ENCODE results near the gene KIF3A. TPM values are rescaled to one million over a fixed set of nuclear protein-coding genes. Genes with fewer than 3 reads are reported as not detected.
"Not testable (repeated sequence)": the region's sequence is repeated elsewhere in the genome, so short reads cannot be mapped to it uniquely, and the experiment has no call there.

The KIF3A gene
- total RNA-seq, 2 donors from 2014 or later: 9.0 to 12.7 TPM

DNA sequence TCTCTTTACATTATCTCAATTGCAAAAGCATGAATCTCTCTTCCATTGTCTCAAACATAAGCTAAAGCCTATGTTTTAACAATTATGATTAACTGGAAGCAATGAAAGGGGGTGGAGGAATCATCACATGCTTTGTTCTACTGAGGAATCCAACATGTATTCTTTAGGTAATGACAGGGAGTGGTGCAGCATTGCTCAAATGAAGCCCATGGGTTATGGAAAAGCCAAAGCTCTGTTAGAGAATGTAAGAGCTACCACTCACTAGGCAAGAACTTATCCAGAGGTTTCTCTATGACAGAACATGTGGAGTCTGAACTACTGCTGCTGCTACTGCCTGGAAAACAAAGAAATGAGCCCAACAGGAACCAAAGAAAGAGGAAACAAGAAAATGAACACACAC, 28.7 kb downstream of the KIF3A start:
- H3K9me3 Mint-ChIP-seq: no peaks in the 10 kb centered on the region
- DNase-seq (ENCODE audit: low spot score in 2 of 2) (no peak), ATAC-seq (no peak)
- H3K36me3 Mint-ChIP-seq: peaks cover 0 to under 1% of the 10 kb centered on the region in 2 donors
- H3K27ac Mint-ChIP-seq: no peak overlapping the region

GRCh38 chr5:132704875-132705274, 32.5 kb downstream of the KIF3A start:
- Mint-ChIP-seq H3K27ac (no peak overlapping the region), H3K9me3 (no peaks in the 10 kb centered on the region), H3K36me3 (peaks cover 3 to 10% of the 10 kb centered on the region in 2 donors)
- DNase-seq (ENCODE audit: low spot score in 2 of 2): no peak
- no peak for ATAC-seq

- peaks cover 14 to 17% of the 10 kb centered on the region in 2 donors for H3K36me3 Mint-ChIP-seq
- DNase-seq (ENCODE audit: low spot score in 2 of 2) (no peak), ATAC-seq (no peak)
- H3K27ac Mint-ChIP-seq: no peak overlapping the region
- no peaks in the 10 kb centered on the region for H3K9me3 Mint-ChIP-seq
These were observed 41.4 kb downstream of the KIF3A start for GRCh38 chr5:132695956-132696355.

GRCh38 chr5:132692632-132692967, 44.7 kb downstream of the KIF3A start:
- H3K36me3 Mint-ChIP-seq: peaks cover 4 to 6% of the 10 kb centered on the region in 2 donors
- no peak for DNase-seq (ENCODE audit: low spot score in 2 of 2)
- ATAC-seq: no peak
- H3K27ac Mint-ChIP-seq: no peak overlapping the region
- no peaks in the 10 kb centered on the region for H3K9me3 Mint-ChIP-seq

GRCh38 chr5:132691755-132692631, 45.4 kb downstream of the KIF3A start:
- not testable (repeated sequence) for H3K36me3 Mint-ChIP-seq; H3K9me3 Mint-ChIP-seq; DNase-seq (ENCODE audit: low spot score in 2 of 2); ATAC-seq; H3K27ac Mint-ChIP-seq

DNA sequence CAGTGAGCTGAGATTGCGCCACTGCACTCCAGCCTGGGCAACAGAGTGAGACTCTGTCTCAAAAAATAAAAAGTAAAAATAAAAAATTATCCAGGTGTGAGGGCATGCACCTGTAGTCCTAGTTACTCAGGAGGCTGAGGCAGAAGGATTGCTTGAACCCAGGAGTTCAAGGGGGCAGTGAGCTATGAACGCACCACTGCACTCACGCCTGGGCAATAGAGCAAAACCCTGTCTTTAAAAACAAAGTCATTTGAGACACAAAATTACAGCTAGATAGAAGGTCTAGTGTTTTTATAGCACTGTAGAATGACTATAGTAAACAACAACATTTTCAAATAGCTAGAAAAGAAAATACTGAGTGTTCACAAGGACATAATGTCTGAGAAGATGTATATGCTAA, 47.2 kb downstream of the KIF3A start:
- Mint-ChIP-seq H3K27ac (no peak overlapping the region), H3K36me3 (peaks cover 4 to 6% of the 10 kb centered on the region in 2 donors), H3K9me3 (no peaks in the 10 kb centered on the region)
- no peak for DNase-seq (ENCODE audit: low spot score in 2 of 2)
- no peak for ATAC-seq

- Mint-ChIP-seq H3K27ac (no peak overlapping the region), H3K36me3 (peaks cover 4 to 6% of the 10 kb centered on the region in 2 donors), H3K9me3 (no peaks in the 10 kb centered on the region)
- ATAC-seq (no peak), DNase-seq (ENCODE audit: low spot score in 2 of 2) (no peak)
These were observed 47.8 kb downstream of the KIF3A start for GRCh38 chr5:132689513-132689912.

DNA sequence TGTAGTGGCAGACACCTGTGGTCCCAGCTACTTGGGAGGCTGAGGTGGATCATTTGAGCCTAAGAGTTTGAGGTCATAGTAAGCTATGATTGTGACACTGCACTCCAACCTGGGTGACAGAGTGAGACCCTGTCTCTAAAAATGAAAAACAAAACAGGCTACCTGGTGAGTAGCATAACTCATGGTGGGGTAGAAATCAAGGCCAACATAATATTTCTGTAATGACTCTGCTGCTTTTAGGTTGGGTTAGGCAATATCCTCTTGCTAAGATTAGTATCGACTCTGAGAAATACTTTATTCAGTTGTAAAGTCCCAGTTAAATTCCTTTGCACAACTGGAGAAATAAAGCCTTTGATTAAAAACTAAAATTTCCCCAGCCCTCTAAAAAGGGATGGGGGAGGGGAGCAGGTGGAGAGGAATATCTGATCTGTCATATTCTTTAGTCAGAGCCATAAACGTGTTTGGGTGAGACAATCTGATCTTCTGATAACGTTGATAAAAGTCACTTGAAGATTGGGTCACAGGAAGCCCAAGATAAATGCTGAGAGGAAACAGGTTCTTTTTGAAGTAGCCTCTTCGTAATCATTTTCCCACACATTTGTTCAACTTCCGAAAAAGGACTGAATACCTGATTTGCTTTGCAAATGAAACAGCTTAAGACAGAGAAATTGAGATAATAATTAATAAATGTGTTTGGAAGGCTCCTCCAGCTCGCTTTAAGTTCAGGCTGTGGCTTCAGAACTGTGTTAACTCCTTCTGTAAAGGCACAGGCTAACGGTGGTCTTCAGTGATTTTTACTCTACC, 48.6 kb downstream of the KIF3A start:
- Mint-ChIP-seq H3K27ac (peak overlapping the region; percentile 24 to 64), H3K9me3 (no peaks in the 10 kb centered on the region), H3K36me3 (peaks cover 4 to 6% of the 10 kb centered on the region in 2 donors)
- DNase-seq (ENCODE audit: low spot score in 2 of 2) (no peak), ATAC-seq (peak; percentile 72 to 79)

GRCh38 chr5:132687995-132688394, 49.4 kb downstream of the KIF3A start:
- H3K36me3 Mint-ChIP-seq: peaks cover 4 to 6% of the 10 kb centered on the region in 2 donors
- H3K27ac Mint-ChIP-seq: peak overlapping the region; percentile 61 to 64
- no peaks in the 10 kb centered on the region for H3K9me3 Mint-ChIP-seq
- DNase-seq (ENCODE audit: low spot score in 2 of 2): no peak
- ATAC-seq: peak; percentile 72 to 84

DNA sequence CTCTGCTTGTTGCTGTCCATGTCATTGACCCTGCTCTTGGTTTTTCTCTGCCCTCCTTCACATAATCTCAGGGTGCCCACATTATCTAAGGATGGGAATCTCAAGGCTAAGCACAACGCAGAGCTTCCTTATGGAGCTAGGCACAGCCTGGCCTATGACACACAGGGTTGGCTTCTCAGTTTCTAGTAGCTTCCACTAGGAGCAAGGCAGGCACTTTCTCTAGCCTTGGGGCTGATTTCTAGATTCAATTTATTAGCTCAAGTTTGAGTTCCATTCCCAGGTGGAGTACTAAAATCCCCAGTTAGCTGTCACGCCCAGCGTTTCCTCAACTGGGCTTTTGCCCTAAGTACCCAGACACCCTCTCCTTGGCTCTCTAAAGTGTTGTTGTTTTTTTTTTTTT, 51.2 kb downstream of the KIF3A start:
- H3K27ac Mint-ChIP-seq: no peak overlapping the region
- DNase-seq (ENCODE audit: low spot score in 2 of 2): no peak
- no peaks in the 10 kb centered on the region for H3K9me3 Mint-ChIP-seq
- ATAC-seq: no peak
- H3K36me3 Mint-ChIP-seq: no peaks in the 10 kb centered on the region

GRCh38 chr5:132684922-132685720, 52.2 kb downstream of the KIF3A start:
- H3K9me3 Mint-ChIP-seq: no peaks in the 10 kb centered on the region
- peak; percentile 4 to 67 for ATAC-seq
- DNase-seq (ENCODE audit: low spot score in 2 of 2): peak in 1 of 2 donors; percentile 41
- no peaks in the 10 kb centered on the region for H3K36me3 Mint-ChIP-seq
- H3K27ac Mint-ChIP-seq: no peak overlapping the region

- ATAC-seq: no peak
- no peaks in the 10 kb centered on the region for H3K9me3 Mint-ChIP-seq
- H3K36me3 Mint-ChIP-seq: no peaks in the 10 kb centered on the region
- no peak overlapping the region for H3K27ac Mint-ChIP-seq
- no peak for DNase-seq (ENCODE audit: low spot score in 2 of 2)
These were observed 52.9 kb downstream of the KIF3A start for GRCh38 chr5:132684491-132684890.

GRCh38 chr5:132681983-132682382, 55.4 kb downstream of the KIF3A start:
- Mint-ChIP-seq H3K27ac (no peak overlapping the region), H3K36me3 (no peaks in the 10 kb centered on the region), H3K9me3 (no peaks in the 10 kb centered on the region)
- DNase-seq (ENCODE audit: low spot score in 2 of 2) (no peak), ATAC-seq (no peak)

- Mint-ChIP-seq H3K9me3 (no peaks in the 10 kb centered on the region), H3K36me3 (no peaks in the 10 kb centered on the region), H3K27ac (no peak overlapping the region)
- ATAC-seq: no peak
- no peak for DNase-seq (ENCODE audit: low spot score in 2 of 2)
These were observed 55.9 kb downstream of the KIF3A start for GRCh38 chr5:132681476-132681831.

- DNase-seq (ENCODE audit: low spot score in 2 of 2): no peak
- H3K9me3 Mint-ChIP-seq: no peaks in the 10 kb centered on the region
- no peak for ATAC-seq
- no peak overlapping the region for H3K27ac Mint-ChIP-seq
- no peaks in the 10 kb centered on the region for H3K36me3 Mint-ChIP-seq
These were observed 56.4 kb downstream of the KIF3A start for GRCh38 chr5:132680780-132681475.

DNA sequence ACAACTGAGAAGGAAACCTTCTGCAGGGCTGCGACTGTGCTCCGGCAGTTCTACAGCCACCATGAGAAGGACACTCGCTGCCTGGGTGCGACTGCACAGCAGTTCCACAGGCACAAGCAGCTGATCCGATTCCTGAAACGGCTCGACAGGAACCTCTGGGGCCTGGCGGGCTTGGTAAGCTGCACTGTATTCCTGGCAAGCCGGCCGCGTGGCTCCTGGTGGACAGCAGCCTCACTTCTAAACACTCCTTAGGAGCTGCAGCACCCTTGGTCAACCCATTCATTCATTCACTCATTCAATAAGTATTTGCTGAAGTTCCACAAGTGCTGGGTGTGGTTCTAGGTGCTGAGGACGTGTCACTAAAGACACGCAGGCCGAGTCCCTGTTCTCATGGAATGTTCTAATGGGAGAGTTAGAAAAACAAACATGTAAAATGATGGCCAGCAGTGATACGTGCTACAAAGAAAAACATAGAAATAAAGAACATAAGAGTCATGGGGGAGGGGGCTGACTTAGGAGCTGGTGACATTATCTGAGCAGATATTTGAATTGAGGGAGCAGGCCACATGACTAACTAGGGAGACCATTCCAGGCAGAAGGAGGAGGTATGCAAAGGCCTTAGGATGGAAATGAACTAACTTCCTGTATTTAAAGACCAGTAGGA, 57.5 kb downstream of the KIF3A start:
- DNase-seq (ENCODE audit: low spot score in 2 of 2) (no peak), ATAC-seq (no peak)
- no peaks in the 10 kb centered on the region for H3K9me3 Mint-ChIP-seq
- H3K27ac Mint-ChIP-seq: no peak overlapping the region
- H3K36me3 Mint-ChIP-seq: no peaks in the 10 kb centered on the region
